HG02623 (cell line): ENCODE data around the gene SH3TC1.

ENCODE experiments used
- ATAC-seq: cut with Tn5 transposase; IDR thresholded peaks from one replicate; pipeline ENCODE4 v1.9.1; 2021; ENCODE audit warnings: moderate library complexity; ENCODE audit not compliant: unreplicated experiment

SH3TC1 gene

DNA sequence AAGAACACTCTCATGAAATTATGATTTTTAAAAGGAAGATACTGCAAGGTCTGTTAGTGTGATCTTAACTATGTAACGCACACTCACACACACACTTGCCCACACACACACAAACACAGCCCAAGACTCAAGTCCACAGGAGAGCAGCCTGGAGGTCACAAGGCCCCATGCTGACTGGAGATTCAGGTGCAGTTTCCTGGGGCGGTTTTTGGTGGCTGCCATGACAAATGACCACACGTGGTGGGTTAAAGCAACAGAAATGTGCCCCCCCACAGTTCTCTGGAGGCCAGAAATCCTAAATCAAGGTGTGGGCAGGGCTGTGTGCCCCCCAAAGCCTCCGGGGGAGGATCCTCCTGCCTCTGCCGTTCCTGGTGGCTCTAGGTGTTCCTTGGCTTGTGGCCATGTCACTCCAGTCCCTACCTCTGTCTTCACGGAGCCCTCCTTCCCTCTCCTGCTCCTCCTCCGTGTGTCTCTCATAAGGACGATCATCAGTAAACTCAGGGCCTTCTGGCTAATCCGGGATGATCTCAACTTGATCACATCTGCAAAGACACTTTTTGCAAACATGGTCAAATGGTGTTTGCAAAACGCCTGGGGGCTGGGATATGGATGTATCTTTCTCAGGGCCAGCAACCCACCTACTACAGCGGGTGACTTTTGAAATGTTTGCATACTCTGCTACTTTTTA lies 60.8 kb downstream of the SH3TC1 start:
- no peak for ATAC-seq

DNA sequence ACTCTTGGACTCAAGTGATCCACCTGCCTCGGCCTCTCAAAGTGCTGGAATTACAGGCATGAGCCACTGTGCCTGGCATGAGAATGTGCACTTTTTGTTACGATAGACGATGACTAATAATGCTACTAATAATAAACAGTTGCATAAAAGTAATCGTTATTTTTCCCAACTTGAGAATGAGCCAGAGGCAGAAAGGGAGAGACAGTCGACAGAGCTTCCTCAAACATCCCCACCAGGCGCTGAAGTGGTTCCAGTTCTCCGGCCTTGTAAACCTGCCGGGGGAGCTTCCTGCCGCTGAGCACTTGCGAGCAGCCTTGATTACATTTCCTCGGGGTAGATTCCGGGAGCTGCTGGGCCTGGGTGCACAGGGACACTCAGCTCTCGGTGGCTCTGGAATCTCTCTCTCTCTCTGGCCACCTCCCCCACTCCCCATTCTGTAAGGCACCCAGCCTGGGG lies 61.6 kb downstream of the SH3TC1 start:
- no peak for ATAC-seq

DNA sequence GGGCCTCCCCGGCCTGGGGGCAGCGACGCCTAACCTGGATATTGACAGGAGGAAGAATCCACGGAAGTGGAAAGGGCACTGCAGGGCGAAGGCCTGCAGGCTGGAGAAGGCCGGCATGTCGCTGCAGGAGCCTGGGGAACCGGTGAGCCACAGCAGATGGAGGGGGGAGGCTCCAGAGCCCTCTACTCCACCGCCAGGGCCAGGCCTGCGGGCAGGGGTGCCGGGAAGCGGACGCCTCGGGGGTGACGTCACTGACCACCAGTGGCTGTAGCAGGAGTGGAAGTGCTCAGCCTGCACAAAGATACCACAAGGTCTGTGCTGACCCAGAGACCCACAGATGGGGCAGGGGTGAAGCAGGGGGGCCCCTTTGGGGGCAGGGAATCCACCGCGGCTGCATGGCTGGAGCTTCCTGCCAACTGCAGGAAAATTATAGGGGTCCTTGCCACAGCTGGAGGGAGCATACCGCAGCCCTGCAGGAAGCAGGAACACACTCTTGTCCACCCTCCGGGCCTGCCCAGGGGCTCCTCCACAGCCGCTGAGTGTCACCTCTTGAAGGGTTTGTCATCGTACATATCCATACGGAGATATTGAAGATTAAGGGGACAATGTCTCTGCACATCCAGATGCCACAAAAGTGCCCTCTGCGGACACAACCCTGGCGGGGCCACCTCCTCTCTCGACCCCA lies 62.9 kb downstream of the SH3TC1 start:
- no peak for ATAC-seq

DNA sequence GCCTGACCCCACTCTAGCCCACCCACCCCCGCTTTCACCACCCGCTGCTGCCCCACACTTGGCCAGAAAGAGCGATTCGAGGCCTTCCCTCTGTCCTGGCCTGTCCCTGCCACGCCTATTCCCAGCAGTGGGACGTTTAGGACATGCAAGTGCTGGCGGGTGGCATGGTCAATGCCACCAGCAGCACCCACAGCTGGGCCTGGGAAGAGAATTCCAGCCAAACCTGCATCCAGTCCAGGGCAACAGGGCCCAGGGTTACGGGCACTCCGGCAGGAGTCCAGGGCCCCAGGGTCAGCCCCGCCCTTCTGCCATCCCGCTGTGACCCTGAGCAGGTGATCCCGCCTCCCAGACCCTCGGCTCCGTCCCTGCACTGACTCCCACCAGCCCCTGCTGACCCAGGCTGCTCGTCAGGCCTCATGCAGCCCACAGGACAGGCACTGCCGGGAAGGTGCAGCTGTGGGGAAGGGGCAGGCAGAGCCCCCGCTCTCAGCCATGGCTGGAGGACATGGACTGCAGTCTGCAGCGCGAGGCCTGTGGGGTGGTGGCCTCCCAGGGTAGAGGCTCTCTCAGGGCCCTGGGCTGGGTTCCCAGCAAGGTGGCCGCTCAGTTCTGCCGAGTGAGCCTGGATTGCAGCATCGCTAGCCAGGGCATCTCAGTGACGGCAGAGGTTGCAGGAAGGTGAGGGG lies 63.7 kb downstream of the SH3TC1 start:
- ATAC-seq = no peak

DNA sequence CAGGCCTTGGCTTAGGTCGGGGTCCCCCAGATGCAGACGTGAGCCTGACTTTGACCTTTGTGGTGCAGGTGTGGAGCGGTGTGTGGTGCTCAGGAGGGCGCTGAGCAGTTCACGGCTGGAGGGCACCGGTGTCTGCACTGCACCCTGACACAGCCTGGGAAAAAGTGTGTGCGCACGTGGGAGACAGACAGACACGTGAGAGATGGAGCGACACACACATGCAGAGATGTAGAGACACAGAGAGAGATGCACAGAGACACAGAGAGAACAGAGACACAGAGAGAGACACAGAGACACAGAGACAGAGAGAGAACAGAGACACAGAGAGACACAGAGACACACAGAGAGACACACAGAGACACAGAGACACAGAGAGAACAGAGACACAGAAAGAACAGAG lies 64.3 kb downstream of the SH3TC1 start:
- no peak for ATAC-seq

DNA sequence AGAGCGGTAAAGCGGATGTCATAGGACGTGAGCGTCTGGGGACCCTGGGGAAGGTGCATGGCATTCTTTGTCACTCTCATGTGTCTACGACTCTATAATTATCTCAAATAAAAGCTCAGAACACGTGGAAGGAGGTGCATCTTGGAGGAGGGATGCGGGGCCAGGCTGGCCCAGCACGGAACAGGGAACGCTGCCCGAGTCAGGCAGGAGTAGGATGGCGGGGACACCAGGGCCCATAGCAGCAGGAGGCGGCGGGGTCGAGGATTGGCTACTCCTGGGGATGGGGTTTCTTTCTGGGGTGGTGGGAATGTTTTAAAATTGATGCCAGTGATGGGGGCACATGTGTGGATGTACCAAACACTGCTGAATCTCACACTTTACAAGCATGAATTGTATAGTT lies 65.0 kb downstream of the SH3TC1 start:
- ATAC-seq = no peak

DNA sequence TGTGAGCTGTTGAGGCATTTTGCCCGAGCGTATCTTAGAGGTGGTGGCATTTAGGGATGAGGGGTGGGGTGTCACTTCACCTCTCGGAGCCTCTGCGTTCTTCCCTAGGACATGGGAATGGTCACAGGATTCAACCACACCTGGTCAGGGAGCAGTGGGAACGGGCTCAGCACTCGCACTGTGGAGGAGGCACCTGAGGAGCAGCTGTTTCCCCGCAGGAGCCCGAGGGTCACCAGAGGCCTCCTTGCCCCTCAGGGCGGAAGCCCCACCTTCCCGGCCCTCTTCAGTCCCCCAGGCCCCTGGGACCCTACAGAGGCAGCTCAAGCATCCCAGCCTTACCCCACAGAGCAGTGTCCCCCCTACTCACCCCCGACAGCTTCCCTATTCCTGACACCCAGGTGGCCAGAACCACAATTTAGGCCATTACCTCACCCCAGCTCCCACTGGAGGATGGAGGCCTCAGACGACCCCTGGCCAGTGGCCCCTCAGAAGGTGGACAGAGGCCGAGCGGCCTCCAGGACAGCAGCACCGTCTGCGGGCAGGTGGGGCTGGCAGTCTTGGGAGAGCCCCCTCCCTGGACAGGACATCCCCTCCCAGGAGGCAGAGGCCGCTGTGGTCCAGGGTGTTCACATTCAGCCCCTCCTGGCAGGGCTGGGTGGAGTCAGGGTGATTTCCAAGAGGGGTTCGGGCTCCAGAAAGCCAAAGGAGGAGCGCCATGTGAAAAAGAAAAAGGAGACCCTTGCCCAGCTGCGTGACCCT lies 66.3 kb downstream of the SH3TC1 start:
- ATAC-seq = no peak

DNA sequence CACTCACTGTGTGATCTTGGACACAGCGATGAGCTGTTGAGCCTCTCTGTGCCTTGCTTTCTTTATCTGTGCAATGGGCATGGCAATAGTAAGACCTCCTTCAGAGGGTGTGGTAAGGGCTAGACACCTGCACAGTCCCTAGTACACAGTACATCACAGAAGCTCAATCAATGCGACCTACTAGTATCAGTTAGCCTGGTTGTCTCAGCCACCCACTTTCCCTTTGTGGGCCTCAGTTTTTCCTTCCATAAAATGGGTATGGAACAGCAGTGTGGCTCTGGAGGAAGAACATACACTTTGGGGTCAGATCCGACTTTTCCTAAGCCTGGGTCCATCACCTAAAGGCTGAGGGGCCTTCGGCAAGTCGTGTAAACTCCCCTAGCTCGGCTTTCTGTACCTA lies 67.0 kb downstream of the SH3TC1 start:
- ATAC-seq = no peak

DNA sequence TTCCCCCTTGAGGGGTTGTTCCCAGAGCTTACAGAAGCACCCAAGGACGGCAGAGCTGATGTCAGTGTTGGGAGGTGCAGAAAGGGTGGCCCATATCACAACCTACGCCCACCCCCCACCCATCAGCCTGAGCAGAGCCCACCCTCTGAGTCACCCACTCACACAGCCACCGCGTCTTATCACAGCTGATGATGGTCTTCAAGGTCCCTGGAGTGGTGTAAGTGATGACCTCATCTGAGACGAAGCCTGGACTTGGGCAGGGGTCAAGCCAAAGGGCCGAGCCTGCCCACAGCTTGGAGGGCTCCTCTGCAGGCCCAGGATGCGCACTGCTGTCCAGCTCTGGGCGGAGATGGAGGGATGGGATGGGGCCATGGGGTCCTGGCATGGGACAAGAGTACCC lies 67.4 kb downstream of the SH3TC1 start:
- ATAC-seq = no peak

DNA sequence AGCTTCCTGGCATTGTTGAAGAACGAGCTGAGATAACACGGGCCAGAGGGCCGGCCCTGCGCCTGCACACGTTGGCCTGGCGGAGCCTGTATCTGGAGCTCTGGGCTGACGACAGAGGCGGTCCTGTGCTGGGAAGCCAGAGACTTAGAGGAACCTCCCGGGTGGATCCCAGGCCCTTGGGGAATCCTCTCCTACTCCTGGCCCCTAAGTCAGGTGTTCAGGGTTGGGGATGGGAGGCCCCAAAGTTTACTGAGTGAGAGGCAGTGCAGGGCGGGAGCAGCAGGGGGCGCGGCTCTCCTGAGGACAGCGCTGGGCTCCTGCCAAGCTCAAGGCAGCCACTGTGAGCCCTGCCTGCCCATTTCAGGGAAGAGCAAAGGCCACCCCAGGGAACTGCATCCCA lies 68.0 kb downstream of the SH3TC1 start:
- ATAC-seq = no peak

DNA sequence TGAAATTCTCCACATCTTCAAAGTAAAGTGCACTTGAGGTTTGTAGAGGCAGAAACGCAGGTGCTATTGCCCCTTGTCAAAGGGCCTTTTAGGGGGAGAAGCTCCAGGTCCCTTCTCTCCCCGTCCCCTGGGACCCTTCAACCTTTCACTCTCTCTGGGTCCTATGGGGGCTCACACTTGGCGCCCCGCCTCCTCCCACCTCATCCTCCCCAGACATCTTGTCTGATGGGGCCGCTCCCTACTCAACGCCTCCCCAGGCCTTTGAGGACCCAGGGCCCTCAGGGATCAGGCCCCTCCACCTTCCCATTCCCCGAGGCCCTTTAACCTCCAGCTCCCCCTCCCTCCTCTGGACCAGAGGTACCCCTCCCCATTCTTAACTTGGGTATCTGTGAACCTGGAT lies 69.1 kb downstream of the SH3TC1 start:
- ATAC-seq = no peak

DNA sequence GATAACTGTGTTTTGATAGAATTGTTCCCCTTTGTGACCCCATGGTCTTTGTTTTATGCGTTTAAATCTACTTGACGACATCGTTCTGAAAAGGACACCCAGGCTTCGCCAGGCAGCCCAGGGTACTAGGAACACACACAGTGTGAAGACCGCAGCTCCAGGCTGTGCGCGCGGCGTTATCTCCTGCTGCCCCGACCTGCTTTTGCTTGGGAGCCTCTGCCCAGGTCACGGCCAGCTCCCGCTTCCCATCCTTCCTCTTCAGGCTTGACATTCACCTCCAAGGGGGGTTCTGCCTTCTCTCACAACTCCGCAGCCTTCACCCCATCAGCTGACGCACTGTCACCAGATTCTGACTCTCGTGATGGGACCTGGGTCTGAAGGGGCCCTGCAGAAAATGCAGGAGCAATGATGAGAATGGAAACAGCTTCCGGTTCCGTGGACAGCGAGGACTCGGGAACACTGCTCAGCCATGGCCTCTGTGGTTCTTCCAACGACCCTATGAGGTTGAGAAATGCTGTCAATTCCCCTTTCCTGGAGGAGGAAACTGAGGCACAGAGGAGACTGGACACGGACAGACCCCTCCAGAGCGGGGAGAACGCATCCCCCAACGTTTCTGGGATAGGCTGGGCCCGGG lies 69.9 kb downstream of the SH3TC1 start:
- ATAC-seq = no peak

DNA sequence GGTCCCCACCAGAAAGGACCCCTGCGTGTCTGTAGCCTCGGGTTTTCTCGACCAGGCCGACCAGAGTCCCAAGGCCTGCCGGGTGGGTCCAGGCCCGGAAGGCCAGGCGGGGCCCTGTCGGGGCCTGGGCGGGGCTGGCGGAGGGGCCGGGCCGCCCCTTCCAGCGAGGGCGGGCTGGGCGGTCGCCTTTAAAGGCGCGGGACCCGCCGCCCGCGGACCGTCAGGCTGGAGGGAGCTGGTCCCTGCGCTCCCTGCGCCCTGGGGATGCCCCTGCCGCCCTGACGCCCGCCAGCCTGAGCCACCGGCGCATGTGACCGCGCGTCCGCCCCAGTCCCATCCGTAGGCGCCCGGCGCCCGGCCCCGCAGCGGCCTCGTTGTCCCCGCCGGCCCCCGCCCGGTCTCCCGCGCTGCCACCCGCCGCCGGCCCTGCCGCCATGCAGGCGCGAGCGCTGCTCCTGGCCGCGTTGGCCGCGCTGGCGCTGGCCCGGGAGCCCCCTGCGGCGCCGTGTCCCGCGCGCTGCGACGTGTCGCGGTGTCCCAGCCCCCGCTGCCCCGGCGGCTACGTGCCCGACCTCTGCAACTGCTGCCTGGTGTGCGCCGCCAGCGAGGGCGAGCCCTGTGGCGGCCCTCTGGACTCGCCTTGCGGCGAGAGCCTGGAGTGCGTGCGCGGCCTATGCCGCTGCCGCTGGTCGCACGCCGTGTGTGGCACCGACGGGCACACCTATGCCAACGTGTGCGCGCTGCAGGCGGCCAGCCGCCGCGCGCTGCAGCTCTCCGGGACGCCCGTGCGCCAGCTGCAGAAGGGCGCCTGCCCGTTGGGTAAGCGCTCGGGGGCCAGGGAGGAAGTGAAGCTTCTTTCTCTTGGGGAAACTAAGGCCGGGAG lies 70.7 kb downstream of the SH3TC1 start, which contains the start of gene HTRA3:
HTRA3 (plus strand) TSS at position 220 of the 883 bp plus-strand sequence; CDS start at position 435, 215 bp downstream.
- ATAC-seq = no peak

DNA sequence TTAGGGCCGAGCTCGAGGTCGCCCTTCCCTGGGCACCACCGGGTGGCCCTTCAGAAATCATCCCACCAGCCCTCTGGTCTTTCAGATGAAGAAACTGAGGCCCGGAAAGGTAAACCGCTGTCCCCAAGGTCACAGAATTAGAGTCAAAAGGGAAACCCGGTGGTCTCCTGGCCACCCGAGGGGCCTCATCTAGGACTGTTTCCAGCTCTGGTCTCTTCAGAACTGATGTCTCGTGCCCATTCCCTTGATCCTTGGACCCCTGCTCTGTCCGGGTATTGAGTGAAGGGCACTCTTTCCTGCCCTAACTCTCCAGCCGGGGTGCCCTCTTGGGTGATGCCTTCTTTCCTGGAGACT lies 71.3 kb downstream of the SH3TC1 start:
- ATAC-seq = no peak

DNA sequence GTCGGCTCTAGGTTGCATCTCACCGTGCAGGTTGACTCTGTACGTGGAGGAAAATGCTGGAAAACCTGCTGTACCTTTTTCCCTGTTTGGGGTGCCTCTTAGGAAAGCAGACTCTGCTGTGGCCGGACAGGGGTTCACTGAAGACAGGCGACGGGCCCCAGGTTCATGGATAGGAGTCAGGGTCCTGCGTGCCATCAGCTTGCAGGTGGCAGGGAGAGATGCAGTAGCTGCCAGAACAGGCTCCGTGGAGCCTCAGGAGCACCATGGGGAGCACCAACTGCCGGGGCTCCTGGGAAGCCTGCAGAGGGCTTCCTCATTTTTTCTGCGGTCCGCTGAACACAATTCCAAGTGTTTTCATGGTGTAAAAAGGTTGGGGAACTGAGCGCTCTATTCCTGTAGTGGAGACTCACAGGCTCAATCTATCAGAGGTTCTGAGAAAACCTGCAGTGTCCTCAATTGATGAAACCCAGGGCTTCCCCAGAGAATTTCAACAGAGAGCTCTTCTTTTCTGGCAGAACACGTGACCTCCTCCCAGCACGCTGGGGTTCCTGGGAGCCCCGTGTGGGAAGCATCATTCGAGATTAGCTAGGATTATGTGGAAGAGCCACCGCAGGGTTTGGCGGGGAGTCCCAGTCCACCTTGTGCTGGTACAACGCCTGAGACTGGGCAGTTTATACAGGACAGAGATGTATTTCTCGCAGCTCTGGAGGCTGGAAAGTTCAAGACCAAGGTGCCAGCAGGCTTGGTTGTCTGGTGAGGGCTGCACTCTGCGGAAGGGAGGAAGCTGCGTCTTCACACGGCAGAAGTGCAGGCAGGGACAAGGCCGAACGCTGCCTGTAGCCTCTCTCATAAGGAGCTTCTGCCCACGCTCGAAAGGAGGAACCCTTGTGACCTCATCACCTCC lies 72.1 kb downstream of the SH3TC1 start:
- no peak for ATAC-seq

DNA sequence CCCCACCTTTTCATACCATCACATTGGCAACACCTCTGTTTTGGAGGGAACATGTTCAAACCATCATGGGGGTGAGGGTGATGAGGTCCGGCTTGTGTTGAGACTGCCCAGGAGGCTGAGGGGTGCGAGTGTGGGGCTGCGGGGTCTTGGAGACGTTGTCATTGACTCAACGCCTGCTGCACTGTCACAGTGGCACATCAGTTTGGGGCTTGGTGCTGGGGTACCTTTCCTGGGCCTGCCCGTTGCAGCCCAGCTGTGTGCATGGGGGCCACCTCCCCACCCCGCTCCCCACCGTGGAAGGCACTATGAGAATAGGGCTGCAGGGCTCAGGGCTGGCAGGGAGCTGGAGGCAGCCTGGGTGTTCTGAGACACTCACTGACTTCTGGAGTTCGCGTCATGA lies 72.7 kb downstream of the SH3TC1 start:
- ATAC-seq = no peak

DNA sequence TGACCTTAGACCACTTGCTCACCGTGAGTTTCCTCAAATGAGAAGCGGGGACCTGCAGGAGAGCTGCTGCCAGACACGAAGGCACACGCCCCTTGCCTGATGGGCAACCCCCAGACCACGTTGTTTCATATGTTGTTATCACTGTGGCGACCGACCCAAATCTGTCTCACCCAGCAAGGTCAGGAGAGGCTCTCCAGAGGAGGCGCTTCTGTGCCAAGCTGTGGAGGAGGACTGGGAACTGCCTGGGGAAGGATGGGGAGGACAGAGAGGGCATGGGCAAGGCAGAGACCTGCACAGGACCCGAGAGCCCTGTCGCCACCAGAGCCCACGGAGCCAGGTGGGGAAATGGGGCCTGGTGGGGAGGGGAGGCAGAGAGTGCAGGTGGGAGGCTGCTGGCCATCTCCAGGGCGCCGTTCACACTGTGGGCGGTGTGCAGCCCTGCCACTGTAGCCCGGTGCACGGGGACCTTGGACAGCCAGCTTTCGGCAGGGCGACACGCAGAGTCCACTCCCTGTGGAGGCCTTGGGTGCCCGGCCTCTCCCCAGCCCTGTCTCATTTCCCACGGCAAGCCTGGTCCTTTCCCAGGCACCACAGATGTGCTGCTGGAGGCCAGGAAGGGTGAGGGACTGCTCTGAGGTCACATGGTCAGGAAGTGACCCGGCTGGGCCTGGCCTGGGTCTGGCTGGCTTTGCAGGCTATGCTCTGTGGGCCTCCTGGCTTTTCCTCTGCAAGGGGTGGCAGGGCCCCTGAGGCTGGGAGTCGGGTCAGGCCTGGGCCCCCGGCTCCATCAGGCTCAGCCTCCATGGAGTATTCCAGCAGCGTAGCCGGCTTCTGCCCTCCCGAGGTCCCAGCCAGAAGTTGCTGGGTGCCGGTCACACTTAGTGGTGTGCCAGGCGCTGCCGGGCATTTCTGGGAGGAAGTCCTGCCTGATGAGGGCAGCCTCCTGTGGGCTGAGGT lies 73.7 kb downstream of the SH3TC1 start:
- ATAC-seq = no peak

DNA sequence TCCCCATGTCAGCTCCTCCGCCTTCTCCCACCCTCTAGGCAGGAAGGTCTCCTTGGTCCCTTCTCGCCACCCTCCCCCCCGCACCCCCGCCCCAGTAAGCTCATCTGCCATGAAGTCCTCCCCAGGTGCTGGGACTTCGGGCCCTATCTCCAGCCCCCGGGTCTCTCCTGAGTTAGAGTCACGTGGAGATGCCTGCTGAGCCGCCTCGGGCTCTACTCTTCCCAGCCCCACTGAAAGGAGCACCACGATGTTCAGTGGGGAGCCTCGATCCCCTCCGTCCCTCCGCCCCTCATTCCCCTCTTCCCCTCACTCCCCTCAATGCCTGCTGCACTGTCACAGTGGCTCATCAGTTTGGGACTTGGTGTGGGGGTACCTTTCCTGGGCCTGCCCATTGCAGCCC lies 74.4 kb downstream of the SH3TC1 start:
- ATAC-seq = no peak
